HepG2 (cell line): ENCODE results near the gene H1-8. TPM values are rescaled to one million over a fixed set of nuclear protein-coding genes. Genes with fewer than 3 reads are reported as not detected.

Source experiments
- ATAC-seq: fragments of 200-7000 bp; cut with Tn5 transposase; 3 replicates; pipeline ENCODE4 v1.9.1; 2020; ENCODE audit warnings: mild to moderate bottlenecking, moderate library complexity
- BruUV-seq: library from RNA; stranded (reverse); fragments of 400-500 nt; replicated peaks from 2 replicates; lab custom pipeline; 2021; lab: Mats Ljungman, UMichigan
- CTCF ChIA-PET: fragments of 300-600 bp; formaldehyde crosslinking; extraction: SDS; loops from one replicate; lab custom pipeline; 2021; ENCODE audit warnings: low total read pairs, inconsistent platforms, low intra/inter-chr PET ratio; lab: Yijun Ruan, JAX
- POLR2A ChIA-PET: fragments of 350-600 bp; sonication (Branson Sonifier 250); formaldehyde crosslinking; loops from one replicate; lab custom pipeline; 2020; ENCODE audit warnings: antibody characterized with exemption, inconsistent platforms; lab: Yijun Ruan, JAX
- DNase-seq: peaks from one replicate; pipeline ENCODE4 v3.0.0-alpha.2; 2015; ENCODE audit warnings: low spot score
- FAIRE-seq: peaks from 3 replicates; lab custom pipeline; 2011; peaks lifted over from hg19 to GRCh38; lab: Jason Lieb, UNC
- H2AFZ ChIP-seq: one replicate; pipeline ENCODE4 v1.6.1; 2011; ENCODE audit warnings: low read length, inconsistent platforms
- H3K27ac ChIP-seq: fragments of 300-600 bp; 3 replicates; pipeline ENCODE4 v1.8.0; 2011; ENCODE audit warnings: mixed run types, mild to moderate bottlenecking, mixed read lengths, low read length, inconsistent platforms; ENCODE audit not compliant: insufficient read depth; ENCODE audit errors: extremely low read length
- H3K27me3 ChIP-seq, 2 experiments: fragments of 200-600 bp in 1 of 2; 2 replicates in 1 of 2; 3 replicates in 1 of 2; pipeline versions ENCODE4 v1.6.0 to v1.8.0; 2011; ENCODE audit warnings: low read length in 2 of 2, mild to moderate bottlenecking in 2 of 2, moderate library complexity in 2 of 2, inconsistent platforms in 1 of 2; ENCODE audit not compliant: insufficient read depth in 2 of 2, control insufficient read depth in 1 of 2
- H3K36me3 ChIP-seq, 2 experiments: fragments of 200-600 bp in 1 of 2; replicated peaks in 1 of 2; 2 replicates in 1 of 2; 3 replicates in 1 of 2; pipeline versions ENCODE4 v1.5.1 to v1.8.0; 2011; ENCODE audit warnings: low read length in 2 of 2, inconsistent platforms in 1 of 2; ENCODE audit not compliant: insufficient read depth in 2 of 2, control insufficient read depth in 1 of 2
- H3K4me1 ChIP-seq: 2 replicates; pipeline ENCODE4 v1.5.1; 2012; ENCODE audit warnings: low read length, inconsistent platforms; ENCODE audit not compliant: insufficient read depth
- H3K4me2 ChIP-seq: 2 replicates; pipeline ENCODE4 v1.6.0; 2011; ENCODE audit warnings: low read depth, low read length, inconsistent platforms
- H3K4me3 ChIP-seq, 3 experiments: fragments of 200-600 bp in 1 of 3; sonication (generic), shearing (Covaris generic) in 1 of 3; replicated peaks in 1 of 3; 2 replicates each; pipeline ENCODE4 v1.5.1; 2011 to 2016; ENCODE audit warnings: low read length in 3 of 3, inconsistent platforms in 2 of 3, low read depth in 2 of 3, mild to moderate bottlenecking in 2 of 3, control low read depth in 1 of 3, mixed read lengths in 1 of 3; ENCODE audit not compliant: insufficient read depth in 1 of 3
- H3K79me2 ChIP-seq: one replicate; pipeline ENCODE4 v1.6.1; 2011; ENCODE audit warnings: low read length, inconsistent platforms; ENCODE audit not compliant: insufficient read depth
- H3K9ac ChIP-seq: 2 replicates; pipeline ENCODE4 v1.6.0; 2011; ENCODE audit warnings: mild to moderate bottlenecking, low read depth, low read length, inconsistent platforms; ENCODE audit not compliant: insufficient read depth
- H3K9me3 ChIP-seq: 2 replicates; pipeline ENCODE4 v1.5.1; 2012; ENCODE audit warnings: mild to moderate bottlenecking, low read length
- H4K20me1 ChIP-seq: 2 replicates; pipeline ENCODE4 v1.6.0; 2011; ENCODE audit warnings: inconsistent platforms, mild to moderate bottlenecking, low read length, moderate library complexity; ENCODE audit not compliant: insufficient read depth
- PHF8 ChIP-seq: sonication (generic); formaldehyde crosslinking; IDR thresholded peaks from 2 replicates; pipeline ENCODE4 v1.5.0; 2020; ENCODE audit warnings: missing genetic modification reagents
- ZFP36L2 ChIP-seq: sonication (generic); formaldehyde crosslinking; IDR thresholded peaks from 2 replicates; pipeline ENCODE4 v1.4.0; 2020; ENCODE audit warnings: missing genetic modification reagents
- WGBS: methylation state at CpG from one replicate; pipeline ENCODE4 v1.1.6; 2017; ENCODE audit warnings: low lambda C conversion rate; 5-methylcytosine and 5-hydroxymethylcytosine counted together
- in situ Hi-C: cut with HindIII; loops from 2 replicates; pipeline ENCODE4 v1.10.0; 2017; ENCODE audit warnings: low pct_unique_long_range_greater_than_20kb; ENCODE audit not compliant: extremely low pct_ligation_motif_present
- intact Hi-C: fragments of 100-400 bp; cut with micrococcal nuclease; formaldehyde crosslinking; loops from one replicate; pipeline ENCODE4 v1.10.0; 2022; ENCODE audit not compliant: unreplicated experiment
- polyA plus RNA-seq, 8 experiments: library from polyadenylated mRNA; depleted of rRNA in 3 of 8; stranded (reverse) in 7 of 8; unstranded in 1 of 8; fragments of >200 nt; fragmentation: Illumina TruSeq in 4 of 8; extraction: Trizol in 4 of 8; gene quantifications; 2 replicates each; pipeline versions ENCODE4 v1.2.1 to v1.2.3, GENCODE V29; 2011 to 2016; ENCODE audit warnings: low read depth in 4 of 8, missing spikeins in 1 of 8, mixed read lengths in 1 of 8; ENCODE audit not compliant: insufficient read depth in 1 of 8
- total RNA-seq, 5 experiments: library from RNA; depleted of rRNA; stranded (reverse); fragments of >200 nt; fragmentation: Illumina TruSeq; extraction: Trizol; gene quantifications; 2 replicates each; pipeline ENCODE4 v1.2.3, GENCODE V29; 2016; ENCODE audit warnings: low read depth in 1 of 5
- TF ChIP-seq, protein P1 (sequence below): IDR thresholded peaks from 2 replicates; pipeline ENCODE4 v1.6.1; 2016; ENCODE audit warnings: low read depth, missing genetic modification reagents, missing compliant biosample characterization

The H1-8 gene
- total and polyA plus RNA-seq, 2 of the 13 experiments (the other 11 are each of a cell fraction or from before 2014, with no cell fraction given), result 0.08 TPM; not detected in 1

DNA sequence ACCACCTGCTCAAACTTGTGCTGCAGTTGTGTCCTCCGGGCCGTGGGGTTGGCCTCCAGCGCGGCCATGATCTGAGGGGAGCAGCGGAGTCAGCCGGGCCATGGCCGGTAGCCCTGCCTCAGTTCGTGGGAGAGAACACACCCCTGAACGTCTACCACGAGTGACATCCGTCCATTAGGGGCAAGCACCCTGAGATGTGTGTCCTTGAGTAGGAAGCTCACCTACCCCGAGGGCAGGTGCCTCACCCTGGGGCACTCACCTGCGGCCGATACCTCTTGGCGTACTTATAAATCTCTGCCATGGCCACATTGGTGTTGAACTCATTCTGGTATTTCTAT is 13.4 kb downstream of the H1-8 start:
- BruUV-seq, result no TSS peak
- Histone ChIP-seq H3K4me3 (no peak overlapping the region), H3K4me2 (no peak overlapping the region), H3K4me1 (peaks cover 50% of the 10 kb centered on the region), H3K79me2 (no peaks in the 10 kb centered on the region), H3K9ac (no peak overlapping the region), H3K36me3 (peaks cover 9 to 12% of the 10 kb centered on the region in 2 experiments; a peak in 3 of 5 replicates), H3K27me3 (no peaks in the 10 kb centered on the region; a peak in 1 of 5 replicates), H4K20me1 (no peaks in the 10 kb centered on the region), H3K9me3 (no peaks in the 10 kb centered on the region), H3K27ac (no peak overlapping the region), H2AFZ (no peak overlapping the region)
- DNase-seq, result no peak
- no peak for ATAC-seq
- intact Hi-C loops (loop anchor here (10.0 kb wide), 1 partner anchor 62 kb away; no protein-coding TSS in a partner anchor), in situ Hi-C loops (no loop called here)
- ChIA-PET CTCF (no interaction called here), POLR2A (no interaction called here)
- TF ChIP-seq ZFP36L2 (no peak), PHF8 (CRISPR knock-in tag) (no peak)
- TF ChIP-seq, protein P1, sequence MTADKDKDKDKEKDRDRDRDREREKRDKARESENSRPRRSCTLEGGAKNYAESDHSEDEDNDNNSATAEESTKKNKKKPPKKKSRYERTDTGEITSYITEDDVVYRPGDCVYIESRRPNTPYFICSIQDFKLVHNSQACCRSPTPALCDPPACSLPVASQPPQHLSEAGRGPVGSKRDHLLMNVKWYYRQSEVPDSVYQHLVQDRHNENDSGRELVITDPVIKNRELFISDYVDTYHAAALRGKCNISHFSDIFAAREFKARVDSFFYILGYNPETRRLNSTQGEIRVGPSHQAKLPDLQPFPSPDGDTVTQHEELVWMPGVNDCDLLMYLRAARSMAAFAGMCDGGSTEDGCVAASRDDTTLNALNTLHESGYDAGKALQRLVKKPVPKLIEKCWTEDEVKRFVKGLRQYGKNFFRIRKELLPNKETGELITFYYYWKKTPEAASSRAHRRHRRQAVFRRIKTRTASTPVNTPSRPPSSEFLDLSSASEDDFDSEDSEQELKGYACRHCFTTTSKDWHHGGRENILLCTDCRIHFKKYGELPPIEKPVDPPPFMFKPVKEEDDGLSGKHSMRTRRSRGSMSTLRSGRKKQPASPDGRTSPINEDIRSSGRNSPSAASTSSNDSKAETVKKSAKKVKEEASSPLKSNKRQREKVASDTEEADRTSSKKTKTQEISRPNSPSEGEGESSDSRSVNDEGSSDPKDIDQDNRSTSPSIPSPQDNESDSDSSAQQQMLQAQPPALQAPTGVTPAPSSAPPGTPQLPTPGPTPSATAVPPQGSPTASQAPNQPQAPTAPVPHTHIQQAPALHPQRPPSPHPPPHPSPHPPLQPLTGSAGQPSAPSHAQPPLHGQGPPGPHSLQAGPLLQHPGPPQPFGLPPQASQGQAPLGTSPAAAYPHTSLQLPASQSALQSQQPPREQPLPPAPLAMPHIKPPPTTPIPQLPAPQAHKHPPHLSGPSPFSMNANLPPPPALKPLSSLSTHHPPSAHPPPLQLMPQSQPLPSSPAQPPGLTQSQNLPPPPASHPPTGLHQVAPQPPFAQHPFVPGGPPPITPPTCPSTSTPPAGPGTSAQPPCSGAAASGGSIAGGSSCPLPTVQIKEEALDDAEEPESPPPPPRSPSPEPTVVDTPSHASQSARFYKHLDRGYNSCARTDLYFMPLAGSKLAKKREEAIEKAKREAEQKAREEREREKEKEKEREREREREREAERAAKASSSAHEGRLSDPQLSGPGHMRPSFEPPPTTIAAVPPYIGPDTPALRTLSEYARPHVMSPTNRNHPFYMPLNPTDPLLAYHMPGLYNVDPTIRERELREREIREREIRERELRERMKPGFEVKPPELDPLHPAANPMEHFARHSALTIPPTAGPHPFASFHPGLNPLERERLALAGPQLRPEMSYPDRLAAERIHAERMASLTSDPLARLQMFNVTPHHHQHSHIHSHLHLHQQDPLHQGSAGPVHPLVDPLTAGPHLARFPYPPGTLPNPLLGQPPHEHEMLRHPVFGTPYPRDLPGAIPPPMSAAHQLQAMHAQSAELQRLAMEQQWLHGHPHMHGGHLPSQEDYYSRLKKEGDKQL (CRISPR knock-in tag), result no peak
- FAIRE-seq, result no peak
- whole genome bisulfite sequencing, result 86% methylated on average over 7 of the region's 15 CpGs
